ENCODE measurements around the gene CYP2S1. TPM values are rescaled to one million over a fixed set of nuclear protein-coding genes. Genes with fewer than 3 reads are reported as not detected.

Gene CYP2S1
- total and polyA plus RNA-seq, 2 of the 4 experiments (the other 2 are of a cell fraction) = 0.54 to 2.1 TPM

DNA sequence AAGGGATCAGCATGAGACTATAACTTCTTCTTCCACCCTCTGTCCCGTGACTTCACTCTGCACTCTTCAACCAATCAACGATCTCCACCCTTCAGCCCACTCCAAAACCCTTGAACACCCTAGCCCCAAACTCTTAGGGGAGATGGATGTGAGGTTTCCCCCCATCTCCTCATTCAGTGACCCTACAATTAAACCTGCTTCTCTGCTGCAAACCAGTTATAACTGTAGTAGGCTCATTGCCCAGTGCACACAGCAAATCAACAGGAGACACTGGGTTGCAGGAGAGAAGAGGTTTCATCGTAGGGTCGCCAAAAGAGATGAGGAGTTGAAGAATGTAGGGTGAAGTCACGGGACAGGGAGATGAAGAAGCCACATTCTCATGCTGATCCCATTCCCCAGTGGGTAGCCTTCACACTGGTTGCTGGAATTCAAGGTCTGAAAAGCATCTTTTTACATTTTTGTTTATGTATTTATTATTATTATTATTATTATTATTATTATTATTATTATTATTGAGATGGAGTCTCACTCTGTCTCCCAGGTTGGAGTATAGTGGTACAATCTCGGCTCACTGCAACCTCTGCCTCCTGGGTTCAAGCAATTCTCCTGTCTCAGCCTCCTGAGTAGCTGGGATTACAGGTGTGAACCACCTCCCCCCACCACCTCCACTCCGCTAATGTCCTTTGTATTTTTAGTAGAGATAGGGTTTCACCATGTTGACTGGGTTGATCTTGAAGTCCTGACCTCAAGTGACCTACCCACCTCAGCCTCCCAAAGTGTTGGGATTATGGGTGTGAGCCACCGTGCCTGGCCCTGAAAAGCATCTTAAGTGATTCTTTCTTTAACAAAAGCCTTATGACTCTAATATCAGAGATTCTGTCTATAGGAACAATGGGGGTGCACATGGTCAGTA lies 5.8 kb upstream of the CYP2S1 start:
- Histone ChIP-seq H3K27ac (ENCODE audit: insufficient read depth, low read length) (no peak overlapping the region), H4K20me1 (ENCODE audit: insufficient read depth, low read length) (no peaks in the 10 kb centered on the region), H4K91ac (ENCODE audit: insufficient read depth, low read depth, low read length) (no peak overlapping the region), H4K8ac (ENCODE audit: low read depth in 2 of 2, low read length in 2 of 2) (no peak overlapping the region), H3K36me3 (ENCODE audit: control insufficient read depth, insufficient read depth, low read length) (no peaks in the 10 kb centered on the region), H3K4me3 (ENCODE audit: insufficient read depth, low read depth, low read length) (no peak overlapping the region), H2AFZ (replicated peaks; ENCODE audit: low read length, poor library complexity) (no peak overlapping the region), H3K27me3 (ENCODE audit: control insufficient read depth, insufficient read depth, low read length) (peaks cover 2% of the 10 kb centered on the region), H3K18ac (ENCODE audit: low read depth, low read length) (no peak overlapping the region), H3K9ac (ENCODE audit: low read depth, low read length) (no peak overlapping the region), H3K23ac (ENCODE audit: low read depth, low read length) (no peak overlapping the region), H2AK5ac (ENCODE audit: low read depth, low read length) (no peak overlapping the region), H3K79me1 (ENCODE audit: low read depth in 1 of 2, low read length in 2 of 2) (no peaks in the 10 kb centered on the region), H2BK120ac (ENCODE audit: low read depth, low read length) (no peak overlapping the region), H3K9me1 (ENCODE audit: insufficient read depth, low read length) (no peaks in the 10 kb centered on the region), H3K4me1 (ENCODE audit: control insufficient read depth, insufficient read depth, low read length) (no peaks in the 10 kb centered on the region), H3K9me3 (ENCODE audit: control insufficient read depth, insufficient read depth, low read length) (no peaks in the 10 kb centered on the region), H3K4ac (ENCODE audit: low read depth, low read length) (no peak overlapping the region), H2BK20ac (ENCODE audit: low read depth, low read length) (no peak overlapping the region), H2BK15ac (ENCODE audit: low read depth, low read length) (no peak overlapping the region), H3K56ac (ENCODE audit: extremely low read depth, insufficient read depth, low read length) (no peak overlapping the region), H3K14ac (replicated peaks; ENCODE audit: low read depth, low read length) (no peak overlapping the region), H2BK5ac (ENCODE audit: low read depth, low read length, poor library complexity, severe bottlenecking) (no peak overlapping the region), H4K5ac (ENCODE audit: low read depth, low read length) (no peak overlapping the region), H3K4me2 (ENCODE audit: low read depth, low read length) (no peak overlapping the region), H2AK9ac (replicated peaks; ENCODE audit: low read depth, low read length, poor library complexity) (no peak overlapping the region)
- POLR2A ChIA-PET (ENCODE audit: unreplicated experiment) = no interaction called here
- in situ Hi-C loops (cut with MboI; ENCODE audit: low sequenced_read_pairs) = no loop called here
- dilution Hi-C loops (cut with HindIII; ENCODE audit: low sequenced_read_pairs, unreplicated experiment) = no loop called here
- WGBS, 2 experiments (ENCODE audit: extremely low coverage in 2 of 2, insufficient read length in 1 of 2) = no CpG with 5 or more reads among the region's 8 CpGs
- no peak for ATAC-seq (ENCODE audit: low read depth)
- no TSS peak for BruUV-seq (replicated peaks)
- intact Hi-C loops (cut with micrococcal nuclease) = no loop called here
- CTCF ChIA-PET = no interaction called here
- no peak for DNase-seq
- TF ChIP-seq NFE2L2 (IDR thresholded peaks at IDR 0.05; ENCODE audit: low read depth, low read length) (no peak), SMC3 (IDR thresholded peaks at IDR 0.05; ENCODE audit: low read depth, low read length) (no peak), BHLHE40 (IDR thresholded peaks at IDR 0.05; ENCODE audit: low read depth, low read length) (no peak), RAD21 (IDR thresholded peaks at IDR 0.05; ENCODE audit: low read length) (no peak), CHD1 (IDR thresholded peaks at IDR 0.05; ENCODE audit: low read depth, low read length) (no peak), FOS (IDR thresholded peaks at IDR 0.05; ENCODE audit: low read depth, low read length) (no peak), MAFK (IDR thresholded peaks at IDR 0.05; ENCODE audit: low read depth, low read length) (no peak), MXI1 (IDR thresholded peaks at IDR 0.05; ENCODE audit: borderline replicate concordance, low read depth, low read length) (no peak), ELK1 (IDR thresholded peaks at IDR 0.05; ENCODE audit: borderline replicate concordance, low read depth, low read length) (no peak), USF2 (IDR thresholded peaks at IDR 0.05; ENCODE audit: low read depth, low read length) (no peak), MAZ (IDR thresholded peaks at IDR 0.05; ENCODE audit: borderline replicate concordance, low read depth, low read length) (no peak), RFX5 (IDR thresholded peaks at IDR 0.05; ENCODE audit: low read depth, low read length) (no peak), CEBPB (IDR thresholded peaks at IDR 0.05; ENCODE audit: low read depth, low read length) (no peak), POLR2A (IDR thresholded peaks at IDR 0.05; ENCODE audit: low read depth, low read length) (no peak)
- TF ChIP-seq, protein P1, sequence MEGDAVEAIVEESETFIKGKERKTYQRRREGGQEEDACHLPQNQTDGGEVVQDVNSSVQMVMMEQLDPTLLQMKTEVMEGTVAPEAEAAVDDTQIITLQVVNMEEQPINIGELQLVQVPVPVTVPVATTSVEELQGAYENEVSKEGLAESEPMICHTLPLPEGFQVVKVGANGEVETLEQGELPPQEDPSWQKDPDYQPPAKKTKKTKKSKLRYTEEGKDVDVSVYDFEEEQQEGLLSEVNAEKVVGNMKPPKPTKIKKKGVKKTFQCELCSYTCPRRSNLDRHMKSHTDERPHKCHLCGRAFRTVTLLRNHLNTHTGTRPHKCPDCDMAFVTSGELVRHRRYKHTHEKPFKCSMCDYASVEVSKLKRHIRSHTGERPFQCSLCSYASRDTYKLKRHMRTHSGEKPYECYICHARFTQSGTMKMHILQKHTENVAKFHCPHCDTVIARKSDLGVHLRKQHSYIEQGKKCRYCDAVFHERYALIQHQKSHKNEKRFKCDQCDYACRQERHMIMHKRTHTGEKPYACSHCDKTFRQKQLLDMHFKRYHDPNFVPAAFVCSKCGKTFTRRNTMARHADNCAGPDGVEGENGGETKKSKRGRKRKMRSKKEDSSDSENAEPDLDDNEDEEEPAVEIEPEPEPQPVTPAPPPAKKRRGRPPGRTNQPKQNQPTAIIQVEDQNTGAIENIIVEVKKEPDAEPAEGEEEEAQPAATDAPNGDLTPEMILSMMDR (conservative IDR thresholded peaks at IDR 0.05; ENCODE audit: low read depth, low read length) = no peak
